Nephron progenitor cell (in vitro differentiated cells): ENCODE measurements around the gene CYP46A1.

Experiments
- DNase-seq: peaks from one replicate; pipeline ENCODE4 v3.0.0; 2021
- H3K27ac Mint-ChIP-seq: 2 replicates; pipeline ENCODE4 v1.8.0; 2021; ENCODE audit warnings: mild to moderate bottlenecking, moderate library complexity, mixed read lengths
- H3K27me3 Mint-ChIP-seq: 2 replicates; pipeline ENCODE4 v1.8.0; 2021; ENCODE audit warnings: mild to moderate bottlenecking, low read depth, mixed read lengths; ENCODE audit not compliant: poor library complexity
- H3K36me3 Mint-ChIP-seq: 2 replicates; pipeline ENCODE4 v1.8.0; 2021; ENCODE audit warnings: low read depth, mixed read lengths
- H3K4me1 Mint-ChIP-seq: 2 replicates; pipeline ENCODE4 v1.8.0; 2021; ENCODE audit warnings: mixed read lengths
- H3K4me3 Mint-ChIP-seq: 2 replicates; pipeline ENCODE4 v1.8.0; 2021; ENCODE audit warnings: mild to moderate bottlenecking, moderate library complexity, mixed read lengths
- H3K9me3 Mint-ChIP-seq: 2 replicates; pipeline ENCODE4 v1.8.0; 2021; ENCODE audit warnings: mild to moderate bottlenecking, moderate library complexity, mixed read lengths
- CTCF ChIP-seq: fragments of 200-600 bp; sonication (generic); IDR thresholded peaks from 2 replicates; pipeline ENCODE4 v1.5.0; 2021; ENCODE audit warnings: antibody characterized with exemption

Gene CYP46A1

GRCh38 chr14:99745307-99745951 lies 61.3 kb downstream of the CYP46A1 start:
- no peak overlapping the region for H3K4me3 Mint-ChIP-seq

GRCh38 chr14:99747167-99747566 lies 63.1 kb downstream of the CYP46A1 start:
- TF ChIP-seq CTCF: no peak
- H3K27ac Mint-ChIP-seq: no peak overlapping the region
- no peak overlapping the region for H3K4me3 Mint-ChIP-seq
- peaks cover 48% of the 10 kb centered on the region for H3K27me3 Mint-ChIP-seq
- H3K36me3 Mint-ChIP-seq: no peaks in the 10 kb centered on the region
- H3K9me3 Mint-ChIP-seq: no peaks in the 10 kb centered on the region
- H3K4me1 Mint-ChIP-seq: peaks cover 46% of the 10 kb centered on the region
- no peak for DNase-seq

More at GRCh38 chr14:99745307-99745951, 61.3 kb downstream of the CYP46A1 start:
- no peak for DNase-seq
- H3K36me3 Mint-ChIP-seq: no peaks in the 10 kb centered on the region
- H3K27ac Mint-ChIP-seq: no peak overlapping the region
- no peaks in the 10 kb centered on the region for H3K9me3 Mint-ChIP-seq
- peaks cover 48% of the 10 kb centered on the region for H3K4me1 Mint-ChIP-seq
- TF ChIP-seq CTCF: no peak
- H3K27me3 Mint-ChIP-seq: peaks cover 56% of the 10 kb centered on the region

DNA sequence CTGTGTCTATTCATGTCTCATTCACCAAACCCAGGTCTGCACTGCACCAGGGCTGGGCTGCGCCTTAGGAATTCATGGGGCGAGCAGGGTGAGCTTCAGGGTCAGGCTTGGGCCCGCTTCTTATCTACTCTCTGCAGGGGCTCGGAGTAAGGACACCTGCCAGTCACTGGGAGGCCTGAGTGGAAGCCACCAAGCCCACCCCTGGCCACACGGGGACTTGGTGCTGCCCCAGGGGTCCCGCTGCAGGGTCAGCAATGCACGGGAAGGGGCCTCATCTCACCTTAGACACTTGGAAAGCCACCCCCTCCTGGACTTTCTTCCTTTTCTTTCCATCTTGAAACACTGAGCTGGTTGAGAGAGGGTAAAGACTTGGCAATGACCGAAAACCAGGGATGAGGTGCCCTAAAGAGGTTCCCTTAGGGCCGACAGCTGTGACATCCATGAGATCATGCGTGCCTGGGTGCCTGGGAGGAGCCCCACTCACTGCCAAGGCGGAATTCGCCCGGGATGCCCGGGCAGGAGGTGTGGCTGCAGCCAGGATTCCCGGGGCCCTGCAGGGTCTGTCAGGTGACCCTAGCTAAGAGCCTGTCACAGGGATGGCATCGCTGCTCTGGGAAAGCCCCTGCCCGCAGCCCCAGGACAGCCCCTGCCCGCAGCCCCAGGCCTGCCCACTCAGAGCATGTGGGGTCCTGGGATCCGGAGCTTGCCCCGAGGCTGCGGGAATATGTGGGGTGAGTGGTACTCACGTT lies 63.7 kb downstream of the CYP46A1 start:
- DNase-seq: no peak

GRCh38 chr14:99748529-99748928 lies 64.4 kb downstream of the CYP46A1 start:
- no peaks in the 10 kb centered on the region for H3K36me3 Mint-ChIP-seq
- H3K27ac Mint-ChIP-seq: no peak overlapping the region
- H3K4me1 Mint-ChIP-seq: peaks cover 56% of the 10 kb centered on the region
- DNase-seq: no peak
- peaks cover 44% of the 10 kb centered on the region for H3K27me3 Mint-ChIP-seq
- H3K9me3 Mint-ChIP-seq: no peaks in the 10 kb centered on the region
- no peak for TF ChIP-seq CTCF
- no peak overlapping the region for H3K4me3 Mint-ChIP-seq

More for the DNA sequence above, 63.7 kb downstream of the CYP46A1 start:
- Mint-ChIP-seq H3K9me3 (no peaks in the 10 kb centered on the region), H3K4me3 (no peak overlapping the region), H3K4me1 (peaks cover 50% of the 10 kb centered on the region), H3K27me3 (peaks cover 43% of the 10 kb centered on the region), H3K36me3 (no peaks in the 10 kb centered on the region), H3K27ac (no peak overlapping the region)
- no peak for TF ChIP-seq CTCF

DNA sequence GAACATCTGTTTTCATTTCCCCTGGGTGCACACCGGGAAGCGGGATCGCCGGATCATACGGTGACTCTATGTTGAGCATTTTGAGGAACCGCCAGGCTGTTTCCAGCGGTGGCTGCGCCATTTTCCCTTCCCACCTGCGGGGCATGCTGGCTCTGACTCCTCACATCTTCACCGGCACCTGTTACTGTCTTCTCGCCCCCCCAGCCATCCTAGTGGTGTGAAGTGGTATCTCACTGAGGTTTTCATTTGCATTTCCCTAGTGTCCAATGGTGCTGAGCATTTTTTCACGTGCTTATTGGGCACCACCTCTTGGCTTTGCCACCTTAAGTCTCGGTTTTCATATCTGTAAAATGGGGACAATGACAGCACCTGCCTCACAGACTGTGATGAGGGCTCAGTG lies 65.0 kb downstream of the CYP46A1 start:
- Mint-ChIP-seq H3K9me3 (no peaks in the 10 kb centered on the region), H3K4me1 (peaks cover 56% of the 10 kb centered on the region), H3K27me3 (peaks cover 44% of the 10 kb centered on the region), H3K27ac (no peak overlapping the region), H3K4me3 (no peak overlapping the region), H3K36me3 (no peaks in the 10 kb centered on the region)
- DNase-seq: no peak
- no peak for TF ChIP-seq CTCF
